ENCODE data around the gene LONP1.
"Not testable (repeated sequence)": the region's sequence is repeated elsewhere in the genome, so short reads cannot be mapped to it uniquely, and the experiment has no call there.

Gene LONP1

DNA sequence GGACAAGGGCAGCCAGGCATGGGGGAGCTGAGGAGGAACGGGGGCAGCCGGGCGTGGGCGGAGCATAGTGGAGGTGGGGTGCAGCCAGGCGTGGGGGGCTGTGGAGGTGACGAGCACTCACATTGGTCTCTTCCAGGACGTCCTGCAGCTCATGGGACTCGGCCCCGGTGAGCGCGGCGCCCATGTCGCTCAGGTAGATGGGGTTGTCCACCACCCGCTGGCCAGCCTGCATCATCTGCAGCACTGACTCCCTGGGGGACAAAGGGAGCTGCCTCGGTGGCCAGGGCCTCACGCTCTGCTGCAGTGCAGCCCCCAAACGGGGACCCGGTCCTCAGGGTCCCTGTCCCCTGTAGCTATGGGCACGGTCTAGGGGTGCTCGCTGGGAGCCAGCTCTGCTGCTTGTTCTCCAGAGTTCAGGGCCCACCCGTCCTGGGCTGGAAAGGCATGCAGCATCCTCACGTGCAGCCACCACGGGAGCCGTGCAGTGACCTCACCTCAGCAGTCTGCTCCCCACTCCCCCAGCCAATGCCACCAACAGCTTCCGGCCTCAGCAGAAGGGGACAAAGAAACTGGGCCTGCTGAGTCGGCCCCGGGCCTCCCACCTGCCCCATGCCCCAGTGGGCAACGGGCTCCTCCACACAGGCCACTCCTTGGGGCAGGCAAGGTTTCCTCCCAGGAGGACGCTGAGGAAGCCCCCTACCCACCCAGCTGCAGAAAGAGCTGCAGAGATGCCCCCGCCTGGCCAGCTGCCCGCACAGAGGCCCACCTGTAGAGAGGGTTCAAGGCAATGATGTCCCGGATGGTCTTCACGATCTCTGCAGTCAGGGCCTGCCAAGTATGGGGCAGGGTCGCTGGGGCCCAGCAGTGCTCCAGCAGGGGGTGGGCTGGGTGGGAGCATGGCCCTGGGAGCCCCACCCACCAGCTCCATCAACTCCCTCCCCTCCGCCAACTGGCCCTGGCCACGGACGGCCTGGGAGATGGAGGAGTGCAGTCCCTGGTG lies 12.1 kb downstream of the LONP1 start:
- Histone ChIP-seq H3K4me3 (ENCODE audit: low read depth in 1 of 2, low read length in 2 of 2) (no peak overlapping the region), H3K4me1 (ENCODE audit: insufficient read depth, low read length) (no peaks in the 10 kb centered on the region), H3K36me3 (ENCODE audit: insufficient read depth, low read length) (peaks cover 30% of the 10 kb centered on the region), H3K9me3 (ENCODE audit: low read length) (no peaks in the 10 kb centered on the region), H3K9ac (ENCODE audit: low read length) (no peak overlapping the region), H3K27ac (ENCODE audit: low read depth, low read length) (no peak overlapping the region), H3K27me3 (ENCODE audit: control insufficient read depth in 1 of 2, insufficient read depth in 2 of 2, low read length in 2 of 2) (no peaks in the 10 kb centered on the region)

DNA sequence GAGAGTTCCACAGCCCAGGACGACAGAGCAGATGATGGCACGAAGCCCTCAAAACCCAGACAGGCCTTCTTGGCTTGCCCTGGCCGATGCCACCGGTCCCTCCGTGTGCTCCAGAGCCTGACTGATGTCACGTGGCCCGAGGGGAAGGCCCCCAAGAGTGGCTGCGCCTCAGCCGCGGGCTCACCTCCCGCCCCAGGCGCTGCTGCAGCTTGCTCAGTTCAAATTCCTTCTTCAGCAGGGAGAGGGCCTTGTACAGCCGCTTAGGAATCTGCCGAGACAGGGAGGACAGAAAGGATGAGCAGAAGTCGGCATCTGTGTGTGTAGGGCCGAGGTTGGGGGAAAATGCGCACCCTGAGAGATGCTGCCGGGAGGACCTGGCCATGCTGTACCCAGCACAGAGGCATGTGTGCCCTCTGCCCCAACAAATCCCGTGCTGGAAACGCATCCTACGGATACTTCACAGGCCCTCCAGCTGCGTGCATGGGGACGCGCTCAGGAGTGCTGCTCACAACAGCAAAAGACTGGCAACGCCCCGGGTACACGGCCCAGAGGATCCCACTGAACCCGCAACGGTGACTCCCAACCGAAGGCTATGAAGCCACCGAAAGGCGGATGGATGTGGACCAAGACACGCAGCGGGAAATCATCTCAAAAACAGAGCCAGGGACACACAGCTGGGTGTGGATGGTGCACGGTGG lies 12.9 kb downstream of the LONP1 start:
- Histone ChIP-seq H3K4me1 (ENCODE audit: insufficient read depth, low read length) (no peaks in the 10 kb centered on the region), H3K36me3 (ENCODE audit: insufficient read depth, low read length) (peaks cover 24% of the 10 kb centered on the region), H3K27ac (ENCODE audit: low read depth, low read length) (no peak overlapping the region), H3K9me3 (ENCODE audit: low read length) (no peaks in the 10 kb centered on the region), H3K9ac (ENCODE audit: low read length) (no peak overlapping the region), H3K4me3 (ENCODE audit: low read depth in 1 of 2, low read length in 2 of 2) (no peak overlapping the region), H3K27me3 (ENCODE audit: control insufficient read depth in 1 of 2, insufficient read depth in 2 of 2, low read length in 2 of 2) (no peaks in the 10 kb centered on the region)

DNA sequence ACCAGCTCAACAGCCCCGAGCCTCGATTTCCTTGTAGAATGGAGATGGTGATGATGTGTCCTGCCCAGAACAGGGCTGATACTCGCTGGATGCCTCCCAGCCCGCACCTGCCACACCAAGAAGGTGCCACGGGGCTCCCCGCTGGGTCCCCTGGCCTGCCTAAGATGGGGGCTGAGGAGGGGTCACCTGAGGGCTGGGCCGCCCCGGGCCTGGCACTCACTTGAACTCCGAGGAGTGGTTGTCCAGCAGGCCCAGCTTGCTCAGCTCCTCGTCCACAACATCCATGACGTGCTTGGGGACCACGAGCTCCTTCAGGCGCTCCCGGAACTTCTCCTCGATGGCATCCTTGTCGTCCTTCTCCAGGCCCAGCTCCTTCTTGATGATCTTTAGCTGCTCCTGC lies 14.4 kb downstream of the LONP1 start:
- Histone ChIP-seq H3K9me3 (ENCODE audit: low read length) (no peaks in the 10 kb centered on the region), H3K4me1 (ENCODE audit: insufficient read depth, low read length) (no peaks in the 10 kb centered on the region), H3K36me3 (ENCODE audit: insufficient read depth, low read length) (peaks cover 15% of the 10 kb centered on the region), H3K27me3 (ENCODE audit: control insufficient read depth in 1 of 2, insufficient read depth in 2 of 2, low read length in 2 of 2) (no peaks in the 10 kb centered on the region), H3K9ac (ENCODE audit: low read length) (no peak overlapping the region), H3K27ac (ENCODE audit: low read depth, low read length) (no peak overlapping the region), H3K4me3 (ENCODE audit: low read depth in 1 of 2, low read length in 2 of 2) (no peak overlapping the region)

DNA sequence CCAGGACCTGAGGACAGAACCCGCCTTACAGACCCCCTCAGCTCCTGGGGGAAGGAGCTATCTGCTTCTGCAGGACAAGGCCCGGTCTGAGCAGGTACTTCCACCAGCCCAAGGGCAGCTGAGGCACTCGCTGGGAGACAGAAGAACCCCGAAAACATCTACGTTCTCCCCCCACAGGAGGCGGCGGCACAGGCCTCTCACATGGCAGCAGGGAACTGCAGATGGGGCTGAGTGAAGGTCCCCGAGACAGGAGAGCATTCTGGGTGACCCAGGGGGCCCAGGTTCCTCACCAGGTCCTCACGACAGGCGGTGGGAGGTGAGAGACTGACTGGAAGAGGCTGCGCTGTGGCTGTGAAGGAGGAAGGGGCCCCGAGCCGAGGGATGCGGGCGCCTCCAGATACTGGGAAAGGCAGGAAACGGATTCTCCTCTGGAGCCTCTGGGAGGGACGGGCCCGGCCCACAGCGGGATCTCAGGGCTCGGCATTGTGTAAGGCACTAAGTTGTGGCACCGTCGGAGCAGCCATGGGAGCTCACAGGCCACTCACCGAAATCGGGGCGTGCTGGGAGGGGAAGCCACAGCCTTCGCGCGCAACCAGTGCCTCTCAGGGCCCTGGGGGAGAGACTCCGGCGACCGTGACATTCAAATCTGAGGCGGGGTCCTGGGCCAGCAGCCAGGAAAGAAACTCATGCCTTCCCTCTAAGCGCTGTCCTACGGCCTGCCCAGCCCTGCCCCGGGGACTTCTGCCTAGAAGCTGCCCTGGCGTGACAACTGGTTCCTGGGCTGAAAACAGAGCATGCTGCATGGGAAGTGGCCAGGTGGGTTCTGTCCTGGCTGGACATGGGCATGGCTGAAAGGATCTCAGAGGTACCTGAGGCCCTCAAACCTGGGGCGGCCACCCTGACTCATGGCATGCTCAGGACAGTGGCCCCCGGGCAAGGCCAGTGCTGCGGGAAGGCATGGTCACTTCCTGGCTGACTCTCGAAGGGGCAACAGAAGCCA lies 15.8 kb downstream of the LONP1 start:
- Histone ChIP-seq H3K27ac (ENCODE audit: low read depth, low read length) (no peak overlapping the region), H3K9me3 (ENCODE audit: low read length) (no peaks in the 10 kb centered on the region), H3K36me3 (ENCODE audit: insufficient read depth, low read length) (peaks cover 22% of the 10 kb centered on the region), H3K4me3 (ENCODE audit: low read depth in 1 of 2, low read length in 2 of 2) (no peak overlapping the region), H3K4me1 (ENCODE audit: insufficient read depth, low read length) (no peaks in the 10 kb centered on the region), H3K9ac (ENCODE audit: low read length) (no peak overlapping the region), H3K27me3 (ENCODE audit: control insufficient read depth in 1 of 2, insufficient read depth in 2 of 2, low read length in 2 of 2) (no peaks in the 10 kb centered on the region)

DNA sequence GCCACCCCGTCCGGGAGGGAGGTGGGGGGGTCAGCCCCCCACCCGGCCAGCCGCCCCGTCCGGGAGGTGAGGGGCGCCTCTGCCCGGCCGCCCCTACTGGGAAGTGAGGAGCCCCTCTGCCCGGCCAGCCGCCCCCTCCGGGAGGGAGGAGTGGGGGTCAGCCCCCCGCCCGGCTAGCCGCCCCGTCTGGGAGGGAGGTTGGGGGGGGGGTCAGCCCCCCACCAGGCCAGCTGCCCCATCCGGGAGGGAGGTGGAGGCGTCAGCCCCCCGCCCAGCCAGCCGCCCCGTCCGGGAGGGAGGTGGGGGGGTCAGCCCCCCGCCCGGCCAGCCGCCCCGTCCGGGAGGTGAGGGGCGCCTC lies 17.9 kb downstream of the LONP1 start:
- peaks cover 34% of the 10 kb centered on the region for H3K36me3 ChIP-seq (ENCODE audit: insufficient read depth, low read length)

DNA sequence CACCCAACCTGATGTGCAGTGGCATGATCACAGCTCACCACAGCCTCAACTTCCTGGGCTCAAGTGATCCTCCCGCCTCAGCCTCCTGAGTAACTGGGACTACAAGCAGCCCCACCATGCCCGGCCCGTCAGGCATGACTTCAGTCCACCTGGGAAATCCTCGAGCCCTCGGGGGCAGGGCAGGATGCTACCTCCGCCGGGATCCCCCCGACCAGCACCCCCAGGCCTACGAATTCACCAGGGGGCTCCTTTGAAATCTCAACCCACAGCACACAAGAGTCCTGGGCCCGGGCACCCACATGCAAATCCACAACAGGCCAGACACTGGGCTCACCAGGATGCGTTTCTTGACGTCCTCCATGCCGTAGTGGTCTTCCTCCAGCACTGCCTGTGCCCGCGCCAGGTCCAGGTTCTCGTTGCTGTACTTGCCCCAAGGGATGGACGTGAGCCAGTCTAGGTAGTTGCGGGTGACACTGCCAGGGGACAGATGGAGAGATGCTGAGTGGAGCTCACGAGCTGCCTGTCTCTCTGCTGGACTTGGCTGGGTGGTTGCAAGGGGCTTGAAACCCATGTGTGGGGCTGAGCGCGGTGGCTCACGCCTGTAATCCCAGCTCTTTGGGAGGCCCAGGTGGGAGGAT lies 19.4 kb downstream of the LONP1 start:
- Histone ChIP-seq H3K9me3 (ENCODE audit: low read length) (no peaks in the 10 kb centered on the region), H3K4me1 (ENCODE audit: insufficient read depth, low read length) (no peaks in the 10 kb centered on the region), H3K36me3 (ENCODE audit: insufficient read depth, low read length) (peaks cover 47% of the 10 kb centered on the region), H3K4me3 (ENCODE audit: low read depth in 1 of 2, low read length in 2 of 2) (no peak overlapping the region), H3K27ac (ENCODE audit: low read depth, low read length) (no peak overlapping the region), H3K9ac (ENCODE audit: low read length) (no peak overlapping the region), H3K27me3 (ENCODE audit: control insufficient read depth in 1 of 2, insufficient read depth in 2 of 2, low read length in 2 of 2) (no peaks in the 10 kb centered on the region)

More for the DNA sequence above, 17.9 kb downstream of the LONP1 start:
- H3K9me3 ChIP-seq (ENCODE audit: low read length); H3K4me3 ChIP-seq (ENCODE audit: low read depth in 1 of 2, low read length in 2 of 2); H3K27ac ChIP-seq (ENCODE audit: low read depth, low read length); H3K9ac ChIP-seq (ENCODE audit: low read length); H3K4me1 ChIP-seq (ENCODE audit: insufficient read depth, low read length); H3K27me3 ChIP-seq (ENCODE audit: control insufficient read depth in 1 of 2, insufficient read depth in 2 of 2, low read length in 2 of 2): not testable (repeated sequence)

DNA sequence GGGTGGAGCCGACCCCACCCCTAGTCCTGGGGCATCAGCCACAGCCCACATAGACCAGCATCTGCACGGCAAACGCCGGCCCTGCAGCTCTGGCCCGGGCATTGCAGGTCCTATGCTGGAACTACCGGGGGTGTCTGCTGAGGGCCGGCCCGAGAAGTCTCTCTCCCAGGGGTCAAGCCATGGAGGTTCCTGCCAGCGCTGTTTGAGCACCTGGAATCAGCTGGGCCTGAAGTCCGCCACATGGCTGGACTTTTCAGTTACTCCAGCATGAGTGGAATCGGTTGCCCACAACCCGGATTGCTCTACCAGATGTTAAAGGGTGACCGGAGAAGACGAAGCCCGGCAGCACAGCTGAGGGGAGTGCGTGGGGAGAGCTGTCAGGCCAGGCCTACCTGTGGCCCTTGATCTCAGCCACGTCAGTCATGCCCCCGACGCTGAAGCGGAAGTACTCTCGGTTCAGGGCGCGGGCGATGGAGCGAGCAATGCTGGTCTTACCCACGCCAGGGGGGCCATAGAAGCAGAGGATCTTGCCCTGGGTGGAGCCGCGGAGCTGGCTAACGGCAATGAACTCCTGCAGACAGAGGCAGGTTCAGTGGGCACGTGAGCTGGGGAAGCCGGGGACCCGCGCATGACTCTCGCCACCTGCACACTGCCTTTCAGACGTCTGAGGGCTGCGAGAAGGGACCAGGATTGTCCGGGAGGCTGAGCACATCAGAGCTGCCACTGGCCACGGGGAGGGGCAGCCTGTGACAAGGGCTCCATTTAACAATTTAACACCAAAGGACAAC lies 21.1 kb downstream of the LONP1 start:
- Histone ChIP-seq H3K9ac (ENCODE audit: low read length) (no peak overlapping the region), H3K27ac (ENCODE audit: low read depth, low read length) (no peak overlapping the region), H3K36me3 (ENCODE audit: insufficient read depth, low read length) (peaks cover 60% of the 10 kb centered on the region)

DNA sequence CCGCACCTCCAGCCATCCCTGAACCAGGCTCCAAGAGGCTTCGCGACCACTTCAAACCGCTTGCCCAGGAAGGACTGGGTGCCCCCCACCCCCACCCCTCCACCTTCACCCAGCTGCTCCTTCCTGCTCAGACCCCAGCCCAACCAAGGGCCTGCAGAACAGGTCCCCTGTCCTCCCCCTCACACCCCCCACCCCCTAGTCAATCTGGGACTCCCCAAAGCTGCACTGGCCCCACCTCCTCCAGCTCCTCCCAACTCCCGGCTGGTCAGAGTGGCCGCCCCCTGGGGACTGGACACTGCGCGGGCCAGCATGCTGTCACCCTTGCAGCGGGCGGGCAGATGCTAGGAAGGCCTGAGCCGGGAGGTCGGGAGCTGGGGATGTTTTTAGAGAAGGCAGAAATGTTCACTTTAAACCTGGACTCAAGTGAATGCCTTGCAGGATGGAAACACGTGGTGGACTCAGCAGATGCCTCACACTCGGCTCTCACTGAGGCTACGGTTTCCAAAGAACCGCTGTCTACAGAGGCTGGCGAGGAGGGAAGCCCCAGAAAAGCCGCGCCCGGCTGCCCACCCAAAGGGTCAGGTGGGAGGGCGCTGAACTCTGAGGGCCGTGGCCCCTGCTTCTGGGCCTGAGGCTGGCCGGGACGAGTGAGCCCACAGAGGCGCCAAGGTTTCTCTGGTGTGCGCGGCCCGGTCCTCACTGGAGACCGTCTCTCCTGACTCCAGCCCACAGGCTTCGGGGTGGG lies 21.9 kb downstream of the LONP1 start:
- no peaks in the 10 kb centered on the region for H3K9me3 ChIP-seq (ENCODE audit: low read length)
- H3K4me3 ChIP-seq (ENCODE audit: low read depth in 1 of 2, low read length in 2 of 2) = no peak overlapping the region
- H3K27me3 ChIP-seq (ENCODE audit: control insufficient read depth in 1 of 2, insufficient read depth in 2 of 2, low read length in 2 of 2) = no peaks in the 10 kb centered on the region
- H3K4me1 ChIP-seq (ENCODE audit: insufficient read depth, low read length) = no peaks in the 10 kb centered on the region
- no peak overlapping the region for H3K9ac ChIP-seq (ENCODE audit: low read length)
- no peak overlapping the region for H3K27ac ChIP-seq (ENCODE audit: low read depth, low read length)
- H3K36me3 ChIP-seq (ENCODE audit: insufficient read depth, low read length) = peaks cover 60% of the 10 kb centered on the region

More for the DNA sequence above, 21.1 kb downstream of the LONP1 start:
- no peaks in the 10 kb centered on the region for H3K9me3 ChIP-seq (ENCODE audit: low read length)
- no peaks in the 10 kb centered on the region for H3K4me1 ChIP-seq (ENCODE audit: insufficient read depth, low read length)
- no peaks in the 10 kb centered on the region for H3K27me3 ChIP-seq (ENCODE audit: control insufficient read depth in 1 of 2, insufficient read depth in 2 of 2, low read length in 2 of 2)
- H3K4me3 ChIP-seq (ENCODE audit: low read depth in 1 of 2, low read length in 2 of 2) = no peak overlapping the region

DNA sequence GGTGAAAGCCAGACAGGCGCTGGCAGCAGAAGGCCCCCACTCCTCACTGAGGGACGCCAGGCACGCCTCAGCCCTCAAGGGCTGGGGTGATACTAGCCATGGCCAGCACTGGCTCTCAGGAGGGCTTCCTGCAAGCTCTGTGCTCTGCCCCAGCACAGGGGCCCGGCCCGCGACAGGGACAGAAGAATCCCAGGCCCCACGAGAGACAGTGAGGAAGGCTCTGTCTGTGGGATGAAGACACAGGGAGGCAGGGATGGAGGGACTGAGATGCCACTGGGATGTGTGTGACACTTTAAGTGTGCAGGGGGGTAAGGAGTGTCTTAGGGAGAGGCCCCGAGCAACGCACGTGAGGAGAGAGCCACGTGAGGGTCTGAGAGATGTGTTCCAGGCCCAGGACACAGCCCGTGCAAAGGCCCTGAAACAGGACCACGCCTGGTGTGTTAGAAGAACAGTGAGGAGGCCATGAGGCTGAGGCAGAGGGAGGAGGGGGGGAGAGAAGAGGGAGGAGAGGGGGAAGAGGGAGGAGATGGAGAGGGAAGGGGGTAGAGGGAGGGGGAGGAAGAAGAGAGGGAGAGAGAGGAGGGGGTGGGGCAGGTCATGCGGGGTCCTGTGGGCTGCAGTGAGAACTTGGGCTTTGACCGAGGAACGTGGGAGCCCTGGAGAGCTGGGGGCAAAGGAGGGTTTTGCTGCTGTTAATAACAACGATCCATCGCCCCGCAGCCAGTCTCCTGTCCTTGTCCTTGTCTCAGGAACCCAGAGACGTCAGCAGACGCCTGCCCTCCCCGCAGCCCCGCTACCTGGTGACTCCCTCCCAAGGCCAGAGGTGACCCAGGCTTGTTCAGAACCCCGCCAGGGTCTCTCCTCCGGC lies 22.7 kb downstream of the LONP1 start:
- Histone ChIP-seq H3K27me3 (ENCODE audit: control insufficient read depth in 1 of 2, insufficient read depth in 2 of 2, low read length in 2 of 2) (no peaks in the 10 kb centered on the region), H3K9ac (ENCODE audit: low read length) (no peak overlapping the region), H3K27ac (ENCODE audit: low read depth, low read length) (no peak overlapping the region), H3K4me3 (ENCODE audit: low read depth in 1 of 2, low read length in 2 of 2) (no peak overlapping the region), H3K36me3 (ENCODE audit: insufficient read depth, low read length) (peaks cover 68% of the 10 kb centered on the region), H3K4me1 (ENCODE audit: insufficient read depth, low read length) (peaks cover 1% of the 10 kb centered on the region), H3K9me3 (ENCODE audit: low read length) (no peaks in the 10 kb centered on the region)
